Activated CD4-positive, alpha-beta T cell treated with anti-CD3 and anti-CD28 coated beads, Interleukin-2, amount 50 U/mL, for 1 hour (primary cell): ENCODE measurements around the gene MROH8.
"Not testable (repeated sequence)": the region's sequence is repeated elsewhere in the genome, so short reads cannot be mapped to it uniquely, and the experiment has no call there.

ENCODE experiments used
- DNase-seq: peaks from one replicate; pipeline ENCODE4 v3.0.0-alpha.2; 2020

The MROH8 gene

DNA sequence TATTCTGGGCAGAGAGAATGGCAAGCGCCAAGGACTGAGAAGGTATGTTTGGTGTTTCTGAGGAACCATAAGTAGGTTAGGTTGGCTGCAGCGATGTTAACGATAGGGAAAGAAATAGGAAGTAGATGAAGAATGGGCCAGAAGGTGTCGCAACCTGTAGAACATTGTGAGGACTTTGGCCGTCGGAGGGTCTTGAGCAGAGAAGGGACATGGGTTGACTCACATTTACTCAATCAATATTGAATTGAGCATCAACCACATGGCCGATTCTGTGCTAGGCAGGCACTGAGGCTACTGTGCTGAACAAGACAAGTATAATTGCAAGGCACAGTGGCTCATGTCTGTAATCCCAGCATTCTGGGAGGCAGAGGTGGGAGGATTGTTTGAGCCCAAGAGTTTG is 27.1 kb downstream of the MROH8 start:
- DNase-seq = no peak

GRCh38 chr20:37151529-37151928 is 27.8 kb downstream of the MROH8 start:
- no peak for DNase-seq

GRCh38 chr20:37150864-37151263 is 28.5 kb downstream of the MROH8 start:
- not testable (repeated sequence) for DNase-seq

- no peak for DNase-seq
Observed at GRCh38 chr20:37147250-37147649, 32.1 kb downstream of the MROH8 start.

DNA sequence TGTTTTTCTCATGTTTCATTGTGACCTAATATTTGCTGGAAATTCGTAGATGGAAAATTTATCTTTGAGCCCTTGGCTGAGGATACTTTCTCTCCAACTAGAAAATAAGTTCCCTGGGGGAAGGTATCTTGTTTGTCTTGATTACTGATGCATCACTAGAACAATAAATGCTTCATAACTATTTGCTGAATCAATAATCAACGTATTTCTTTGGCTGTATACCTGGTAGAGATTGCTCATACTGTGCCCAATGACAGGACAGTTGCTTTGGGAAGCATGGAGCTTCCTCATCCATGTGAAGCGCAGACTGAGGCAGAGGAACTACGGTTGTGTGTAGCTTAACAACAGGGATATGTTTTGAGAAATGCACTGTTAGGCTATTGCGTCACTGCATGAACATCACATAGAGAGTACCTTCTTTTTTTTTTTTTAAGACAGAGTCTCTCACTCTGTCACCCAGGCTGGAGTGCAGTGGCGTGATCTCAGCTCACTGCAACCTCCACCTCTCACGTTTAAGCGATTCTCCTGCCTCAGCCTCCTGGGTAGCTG is 34.4 kb downstream of the MROH8 start:
- DNase-seq = no peak

- no peak for DNase-seq
Observed at GRCh38 chr20:37142708-37143107, 36.6 kb downstream of the MROH8 start.

DNA sequence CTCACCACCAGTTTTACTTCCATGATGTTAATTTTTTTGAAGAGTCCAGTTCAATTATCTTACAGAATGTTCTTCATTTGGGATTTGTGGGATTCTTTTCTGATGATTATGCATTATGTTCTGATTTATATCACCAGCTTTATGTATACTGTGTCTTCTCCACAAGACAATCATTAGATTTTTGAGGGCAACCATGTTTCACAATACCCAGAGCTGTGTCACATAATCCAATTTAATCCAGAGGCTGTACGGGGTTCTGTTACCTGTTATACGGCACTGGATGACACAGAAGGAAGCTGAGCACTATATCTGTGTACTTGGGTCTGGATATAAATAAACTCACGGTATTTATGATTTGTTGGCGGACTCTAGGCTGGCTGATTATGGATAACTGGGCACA is 41.8 kb downstream of the MROH8 start:
- no peak for DNase-seq

DNA sequence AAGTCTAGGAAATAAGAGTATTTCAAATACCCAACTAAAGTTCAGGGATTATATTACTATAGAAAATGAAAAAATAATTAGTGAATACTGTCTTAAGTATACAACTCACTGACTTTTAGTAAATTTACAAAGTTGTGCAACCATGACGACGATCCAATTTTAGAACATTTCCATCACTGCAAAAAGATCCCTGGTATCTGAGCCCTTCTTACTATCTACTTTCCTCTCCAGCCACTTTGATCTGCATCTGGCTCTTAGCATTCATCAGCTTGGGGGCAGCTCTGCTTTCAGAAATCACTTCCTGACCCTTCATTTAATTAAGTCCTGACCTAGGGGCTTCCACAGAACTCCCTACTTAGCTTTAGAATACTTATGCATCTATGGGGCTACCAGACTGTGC is 45.4 kb downstream of the MROH8 start:
- no peak for DNase-seq

- DNase-seq = no peak
Observed at GRCh38 chr20:37131486-37131885, 47.9 kb downstream of the MROH8 start.

DNA sequence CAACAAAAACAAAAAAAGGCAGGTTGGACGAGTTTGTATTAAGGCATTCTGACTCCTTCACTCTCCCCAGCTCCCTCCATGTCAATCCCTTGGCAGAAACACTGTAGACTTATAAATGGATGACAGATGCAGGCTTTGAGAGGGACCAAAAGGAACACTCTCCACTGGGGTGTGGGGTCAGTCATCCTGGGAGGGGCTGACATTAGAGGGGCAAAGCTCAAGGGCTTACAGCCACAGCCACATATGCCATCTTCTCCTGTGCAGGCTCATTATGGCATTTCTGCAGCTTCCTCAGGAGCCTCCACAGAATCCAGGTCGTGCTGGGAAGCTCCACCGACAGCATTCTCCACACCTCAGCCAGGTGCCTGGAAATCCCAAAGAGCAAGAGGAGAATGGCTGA is 50.5 kb downstream of the MROH8 start:
- no peak for DNase-seq

DNA sequence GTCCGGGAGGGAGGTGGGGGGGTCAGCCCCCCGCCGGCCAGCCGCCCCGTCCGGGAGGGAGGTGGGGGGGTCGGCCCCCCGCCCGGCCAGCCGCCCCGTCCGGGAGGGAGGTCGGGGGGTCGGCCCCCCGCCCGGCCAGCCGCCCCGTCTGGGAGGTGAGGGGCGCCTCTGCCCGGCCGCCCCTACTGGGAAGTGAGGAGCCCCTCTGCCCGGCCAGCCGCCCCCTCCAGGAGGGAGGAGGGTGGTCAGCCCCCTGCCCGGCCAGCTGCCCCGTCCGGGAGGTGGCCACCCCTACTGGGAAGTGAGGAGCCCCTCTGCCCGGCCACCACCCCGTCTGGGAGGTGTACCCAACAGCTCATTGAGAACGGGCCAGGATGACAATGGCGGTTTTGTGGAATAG is 53.1 kb downstream of the MROH8 start:
- DNase-seq = not testable (repeated sequence)

DNA sequence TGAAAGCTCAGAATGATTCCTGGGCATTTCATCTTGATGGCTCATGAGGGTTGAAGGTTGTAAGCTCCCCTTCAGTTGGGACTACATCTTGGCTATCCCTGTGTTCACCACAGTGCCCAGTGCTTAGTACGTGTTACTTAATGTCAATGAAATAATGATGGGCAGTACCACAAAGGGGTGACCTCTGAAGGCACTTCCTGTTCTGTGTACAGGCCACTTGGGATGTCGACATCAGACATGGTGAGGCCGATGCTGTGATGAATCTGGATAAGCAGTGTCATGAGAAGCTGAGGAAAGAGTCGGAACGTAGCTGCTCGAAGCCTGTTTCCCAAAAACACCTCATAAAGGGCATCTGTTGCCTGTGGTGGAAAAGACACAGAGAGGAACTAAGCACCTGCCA is 55.9 kb downstream of the MROH8 start:
- no peak for DNase-seq

DNA sequence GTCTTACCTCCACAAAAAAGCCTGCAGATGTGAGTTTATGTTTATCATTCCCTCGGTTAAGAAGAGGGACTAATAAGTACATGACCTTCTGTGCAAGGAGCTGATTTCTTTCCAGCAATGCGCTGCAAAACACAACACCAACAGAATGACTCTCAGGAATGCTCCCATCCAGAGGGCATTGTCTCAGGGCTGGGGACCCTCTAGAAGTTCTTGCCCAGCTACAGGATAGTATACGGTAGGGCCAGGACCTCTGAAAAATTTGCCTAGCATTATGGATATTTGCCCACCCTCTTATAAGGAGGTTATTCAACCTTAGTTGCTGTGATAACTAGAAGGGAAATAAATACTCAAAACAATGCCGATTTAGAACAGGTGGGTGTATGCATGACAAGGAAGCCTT is 58.9 kb downstream of the MROH8 start:
- DNase-seq = no peak

GRCh38 chr20:37119356-37120036 is 59.9 kb downstream of the MROH8 start:
- no peak for DNase-seq

- DNase-seq = no peak
Observed at GRCh38 chr20:37114012-37114411, 65.3 kb downstream of the MROH8 start.

DNA sequence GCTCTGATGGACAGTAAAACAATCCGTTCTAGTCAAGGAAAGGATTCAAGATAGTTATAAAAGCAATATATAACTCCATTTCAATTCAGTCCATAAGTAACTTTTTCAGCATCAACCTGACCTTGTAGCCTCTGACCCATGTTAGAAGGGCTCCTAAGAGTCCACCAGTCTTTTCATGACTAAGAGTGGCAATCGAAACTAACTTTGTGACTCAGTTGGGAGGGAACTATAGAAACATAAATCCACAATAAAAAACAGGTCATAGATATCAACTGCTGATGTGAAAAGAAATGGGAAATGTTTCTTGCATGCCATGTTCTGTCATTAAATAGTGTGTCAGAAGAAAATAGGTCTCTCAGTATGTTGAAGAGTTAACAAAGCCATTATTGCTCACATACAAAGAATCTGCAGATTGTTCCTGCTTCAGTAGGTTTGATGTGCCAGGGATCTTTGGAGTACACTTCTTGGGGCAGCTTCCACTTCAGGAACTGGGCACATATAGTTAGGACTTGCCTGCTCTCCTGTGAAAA is 67.4 kb downstream of the MROH8 start:
- DNase-seq = no peak

DNA sequence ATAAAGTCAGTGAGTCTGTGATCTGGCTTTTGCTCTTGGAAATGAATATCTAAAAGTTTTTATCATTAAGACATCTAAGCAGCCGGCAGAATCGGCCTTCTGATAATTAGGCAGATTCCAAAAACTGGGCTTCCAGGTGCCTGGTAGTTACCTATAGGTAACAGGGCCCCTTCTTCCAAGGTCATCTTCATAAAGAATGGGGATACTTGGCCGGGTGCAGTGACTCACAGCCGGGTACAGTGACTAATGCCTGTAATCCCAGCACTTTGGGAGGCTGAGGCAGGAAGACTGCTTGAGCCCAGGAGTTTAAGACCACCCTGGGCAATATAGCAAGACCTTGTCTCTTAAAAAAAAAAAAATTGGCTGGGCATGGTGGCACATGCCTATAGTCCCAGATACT is 70.7 kb downstream of the MROH8 start:
- no peak for DNase-seq

DNA sequence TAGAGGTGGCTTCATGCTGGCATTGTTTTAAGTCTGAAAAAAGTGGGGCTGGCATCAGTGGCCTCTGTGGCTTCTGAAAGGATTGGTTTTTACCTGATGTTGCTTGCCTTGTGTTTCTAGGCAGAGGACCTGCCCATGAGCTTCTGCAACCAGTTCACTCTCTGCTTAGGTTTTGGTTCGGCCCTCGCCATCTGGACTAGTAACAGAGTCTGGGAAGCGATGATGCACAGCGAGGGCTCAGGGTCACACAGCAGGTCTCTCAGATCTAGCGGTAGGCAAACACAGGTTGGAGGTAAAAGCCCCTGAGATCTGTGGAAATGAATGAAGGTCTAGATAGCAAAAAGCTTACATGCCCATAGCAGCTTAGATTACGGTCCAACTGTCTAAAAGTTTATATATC is 76.8 kb downstream of the MROH8 start:
- no peak for DNase-seq

DNA sequence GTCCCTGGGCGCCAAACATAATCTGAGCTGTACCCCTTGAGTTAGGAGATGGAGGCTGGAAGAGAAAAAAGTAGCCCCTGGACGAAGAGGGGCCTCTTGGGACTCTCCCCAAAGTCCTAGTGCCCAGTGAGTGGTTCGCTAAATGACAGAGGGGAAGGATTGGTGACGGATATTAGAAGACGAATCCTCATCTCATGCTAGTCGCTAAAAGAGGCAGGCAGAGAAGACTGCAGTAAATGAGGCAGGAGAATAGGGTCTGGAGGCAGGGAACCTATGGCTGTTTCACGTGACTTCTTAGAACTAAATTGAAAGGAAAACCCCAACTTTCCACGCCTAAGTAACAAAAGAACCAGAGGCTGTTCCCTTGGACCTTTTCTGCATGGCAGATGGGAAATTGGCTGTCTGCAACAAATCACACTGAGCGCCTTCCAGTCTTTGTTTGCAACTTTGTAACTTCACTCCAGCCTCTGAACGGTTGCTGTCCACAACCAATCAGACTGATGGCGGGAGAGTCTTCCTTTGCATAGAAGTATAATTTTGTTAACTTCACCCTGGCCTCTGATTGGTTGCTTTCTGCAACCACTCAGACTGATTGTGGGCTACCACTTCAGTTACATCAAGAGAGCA is 82.8 kb downstream of the MROH8 start:
- no peak for DNase-seq

DNA sequence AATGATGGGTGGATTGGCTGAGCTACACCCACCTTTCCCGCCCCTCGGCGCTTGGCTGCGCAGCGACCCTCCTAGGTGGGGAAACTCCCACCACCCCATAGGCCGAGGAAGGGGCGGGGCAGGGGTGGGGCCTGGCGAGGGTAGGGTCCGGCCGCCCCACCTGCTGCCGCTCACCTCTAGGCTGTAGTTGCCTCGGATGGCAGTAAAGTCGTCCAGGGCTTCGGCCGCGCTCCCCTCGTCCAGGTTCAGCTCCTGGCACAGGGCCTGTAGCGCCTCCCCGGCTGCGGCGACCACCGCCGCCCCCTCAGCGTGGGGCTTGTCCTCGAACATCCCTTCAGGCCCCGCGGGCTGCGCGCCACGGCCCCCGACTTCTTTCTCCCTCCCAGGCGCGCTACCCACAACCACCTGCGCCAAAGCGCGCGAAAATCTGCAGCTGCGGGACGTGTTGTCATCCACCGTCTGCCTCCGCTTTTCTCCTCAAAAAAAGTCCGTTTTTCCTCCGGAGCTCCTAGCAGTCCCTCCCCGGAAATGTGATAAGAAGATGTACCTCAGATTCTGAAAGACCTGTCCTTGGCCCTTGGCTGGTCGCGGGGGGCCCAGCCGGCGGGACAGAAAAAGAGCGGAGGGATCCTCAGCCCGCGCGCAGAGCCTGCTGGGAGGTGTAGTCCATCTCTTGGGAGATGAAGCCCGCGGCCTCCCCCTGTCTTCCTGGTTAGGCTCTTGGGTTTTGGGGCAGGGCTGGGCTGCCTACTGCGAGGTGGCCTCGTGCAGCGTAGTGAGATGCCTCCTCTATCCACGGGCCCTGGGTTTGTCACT is 83.5 kb downstream of the MROH8 start, which contains the start of gene RBL1:
Gene RBL1, minus strand, starts transcription at position 399 of the 816 bp plus-strand sequence. Its CDS starts 69 bp downstream, at position 330.
- DNase-seq = peak; percentile 78

DNA sequence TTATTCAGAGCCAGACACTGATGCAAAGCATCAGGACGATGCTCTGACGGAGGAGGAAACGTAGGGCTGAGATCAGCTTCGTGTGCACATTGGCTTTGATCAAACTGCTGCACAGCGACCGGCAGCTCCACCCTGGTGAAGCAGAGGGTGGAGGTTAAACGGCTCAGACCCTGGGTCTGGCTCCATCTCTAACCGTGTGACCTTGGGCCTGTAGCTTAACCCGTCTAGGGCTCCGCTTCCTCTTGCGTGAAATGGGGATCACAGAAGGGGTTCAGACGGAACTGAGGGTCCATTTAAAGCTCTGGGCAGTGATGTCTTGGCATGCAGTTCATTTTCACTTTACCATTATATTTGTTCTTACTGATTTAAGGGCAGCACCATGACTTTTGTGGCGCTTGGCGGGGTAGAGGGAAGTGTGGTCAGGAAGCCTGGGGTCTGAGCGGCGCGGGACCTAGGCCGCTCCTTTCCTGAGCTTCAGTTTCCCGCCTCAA is 84.2 kb downstream of the MROH8 start:
- peak; percentile 58 for DNase-seq

- DNase-seq = no peak
Observed at GRCh38 chr20:37090407-37090806, 88.9 kb downstream of the MROH8 start.

- peak; percentile 56 for DNase-seq
Observed at GRCh38 chr20:37081717-37082289, 97.5 kb downstream of the MROH8 start.
